SJSA1 (cell line): ENCODE measurements around the gene CELF5. TPM values are rescaled to one million over a fixed set of nuclear protein-coding genes. Genes with fewer than 3 reads are reported as not detected.
"Not testable (repeated sequence)": the region's sequence is repeated elsewhere in the genome, so short reads cannot be mapped to it uniquely, and the experiment has no call there.

Source experiments
- DNase-seq, 2 experiments: peaks; one replicate each; pipeline ENCODE4 v3.0.0-alpha.2; 2015 to 2020; ENCODE audit warnings: low spot score in 2 of 2, low read depth in 1 of 2
- H3K27ac ChIP-seq: fragments of 250-450 bp; sonication (Bioruptor Pico); 2 replicates; pipeline ENCODE4 v1.5.1; 2020; ENCODE audit warnings: mild to moderate bottlenecking, moderate library complexity
- H3K27me3 ChIP-seq: fragments of 250-450 bp; sonication (Bioruptor Pico); replicated peaks from 2 replicates; pipeline ENCODE4 v1.5.1; 2020; ENCODE audit warnings: mild to moderate bottlenecking, moderate library complexity
- H3K36me3 ChIP-seq: fragments of 250-450 bp; sonication (Bioruptor Pico); 2 replicates; pipeline ENCODE4 v1.5.1; 2020; ENCODE audit warnings: mild to moderate bottlenecking
- H3K4me1 ChIP-seq: fragments of 250-450 bp; sonication (Bioruptor Pico); replicated peaks from 2 replicates; pipeline ENCODE4 v1.6.1; 2021; ENCODE audit warnings: mild to moderate bottlenecking
- H3K4me3 ChIP-seq: fragments of 250-450 bp; sonication (Bioruptor Pico); 2 replicates; pipeline ENCODE4 v1.5.1; 2020; ENCODE audit warnings: mild to moderate bottlenecking
- H3K9me3 ChIP-seq: fragments of 250-450 bp; sonication (Bioruptor Pico); replicated peaks from 2 replicates; pipeline ENCODE4 v1.5.1; 2020; ENCODE audit warnings: mild to moderate bottlenecking
- total RNA-seq: library from RNA; depleted of rRNA; stranded (reverse); fragments of >200 nt; shearing (Covaris generic); gene quantifications from 2 replicates; pipeline ENCODE4 v1.2.3, GENCODE V29; 2014

CELF5 gene
- total RNA-seq, 1 experiment from 2014 or later, result not detected

- no peaks in the 10 kb centered on the region for H3K27me3 ChIP-seq
- no peak for DNase-seq
- peaks cover 89% of the 10 kb centered on the region for H3K36me3 ChIP-seq
- peaks cover 50% of the 10 kb centered on the region for H3K4me1 ChIP-seq
- no peak overlapping the region for H3K4me3 ChIP-seq
- H3K27ac ChIP-seq, result no peak overlapping the region
- H3K9me3 ChIP-seq, result no peaks in the 10 kb centered on the region
Observed at GRCh38 chr19:3194106-3195087, 30.1 kb upstream of the CELF5 start.

DNA sequence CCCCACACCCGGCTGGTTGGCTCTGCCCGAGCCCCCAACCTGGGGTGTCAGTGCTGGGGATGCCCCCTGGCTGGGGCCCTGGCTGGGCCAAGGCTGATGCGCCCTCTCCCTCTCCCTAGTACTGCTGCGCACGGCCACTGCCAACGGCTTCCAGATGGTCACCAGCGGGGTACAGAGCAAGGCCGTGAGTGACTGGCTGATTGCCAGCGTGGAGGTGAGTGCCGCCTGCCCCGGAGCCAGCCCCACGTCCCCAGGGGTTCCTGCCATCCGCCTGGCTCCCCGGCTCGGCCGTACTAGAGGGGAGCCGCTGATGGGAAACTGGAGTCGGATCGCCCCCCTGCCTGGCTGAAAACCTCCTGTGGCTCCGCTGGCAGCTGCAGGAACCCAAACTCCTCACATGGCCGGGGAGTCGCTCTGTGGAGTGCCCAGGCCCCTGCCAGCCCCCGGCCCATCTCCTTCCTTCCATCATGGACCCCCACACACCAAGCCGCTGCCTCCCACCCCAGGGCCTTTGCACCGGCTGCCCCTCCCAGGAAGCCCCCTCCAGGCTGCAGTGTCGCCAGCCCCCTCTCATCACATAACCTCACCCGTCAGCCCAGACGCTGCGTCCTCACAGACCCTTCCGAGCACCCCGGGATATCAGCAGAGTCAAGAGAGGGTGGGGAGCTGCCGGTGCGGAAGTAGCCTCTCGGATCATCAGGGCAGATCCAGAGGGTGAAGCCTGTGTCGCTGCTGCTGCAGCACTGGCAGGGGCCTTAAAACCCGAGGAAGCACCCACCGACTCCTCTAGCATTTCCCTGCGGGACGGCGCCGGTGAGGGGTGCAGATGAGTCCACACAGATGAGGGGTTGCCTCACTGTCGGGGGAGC lies 28.2 kb upstream of the CELF5 start:
- H3K36me3 ChIP-seq, result peaks cover 93% of the 10 kb centered on the region

DNA sequence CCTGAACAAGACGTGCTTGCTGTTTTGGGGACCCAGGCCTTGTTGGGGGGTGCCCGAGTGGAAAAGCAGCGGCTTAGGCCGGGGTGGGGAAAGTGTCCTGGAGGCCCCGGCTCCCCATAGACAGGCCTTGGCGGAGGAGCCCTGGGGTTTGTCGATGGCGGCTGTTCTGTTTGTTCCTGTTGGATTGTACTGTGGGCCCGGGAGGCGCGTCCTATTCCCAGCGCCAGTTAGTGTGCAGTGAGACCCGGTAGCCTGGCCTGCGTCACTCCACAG lies 27.6 kb upstream of the CELF5 start:
- Histone ChIP-seq H3K27me3 (no peaks in the 10 kb centered on the region), H3K36me3 (peaks cover 92% of the 10 kb centered on the region), H3K4me3 (no peak overlapping the region), H3K27ac (no peak overlapping the region), H3K4me1 (peaks cover 27% of the 10 kb centered on the region), H3K9me3 (no peaks in the 10 kb centered on the region)
- DNase-seq, result no peak

More for the DNA sequence above, 28.2 kb upstream of the CELF5 start:
- no peak overlapping the region for H3K27ac ChIP-seq
- H3K9me3 ChIP-seq, result no peaks in the 10 kb centered on the region
- no peaks in the 10 kb centered on the region for H3K27me3 ChIP-seq
- H3K4me1 ChIP-seq, result peaks cover 32% of the 10 kb centered on the region
- H3K4me3 ChIP-seq, result no peak overlapping the region
- no peak for DNase-seq

DNA sequence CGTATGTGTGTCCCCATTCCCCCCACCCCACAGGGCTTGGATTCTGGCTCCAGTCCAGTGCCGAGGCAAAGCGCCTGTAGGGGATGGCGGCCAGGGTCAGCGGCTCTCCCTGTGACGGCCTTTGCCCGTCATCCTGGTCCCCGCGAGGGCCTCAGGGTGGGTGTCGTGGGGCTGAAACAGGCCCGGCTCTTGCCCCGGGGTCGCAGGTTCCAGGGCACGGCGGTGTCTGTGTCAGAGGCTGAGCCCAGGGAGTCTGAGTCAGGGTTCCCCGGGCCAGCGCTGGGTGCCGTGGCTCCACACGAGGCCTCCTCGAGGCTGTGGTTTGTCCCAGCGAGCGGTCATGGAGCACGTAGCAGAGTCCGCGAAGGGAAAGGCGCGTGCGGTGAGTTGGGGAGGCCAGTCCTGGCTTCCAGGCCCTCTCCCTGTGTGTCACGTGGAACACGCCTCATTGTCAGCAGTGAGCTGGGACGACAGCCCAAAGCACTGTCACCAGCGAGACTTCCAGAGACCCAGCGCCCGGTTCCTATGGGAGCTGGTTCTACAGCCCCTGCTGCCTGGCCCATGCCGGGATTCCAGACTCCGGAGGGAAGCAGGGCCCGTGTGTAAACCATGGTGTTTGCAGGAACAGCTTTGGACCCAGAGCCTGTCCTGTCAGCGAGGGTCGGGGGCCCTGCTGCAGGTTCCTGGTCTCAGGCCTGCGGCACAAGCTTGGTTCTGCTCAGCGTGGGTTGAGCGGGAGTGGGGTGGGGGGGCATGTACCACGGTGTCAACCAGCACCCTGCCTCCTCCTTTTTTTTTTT lies 25.4 kb upstream of the CELF5 start:
- Histone ChIP-seq H3K27me3 (no peaks in the 10 kb centered on the region), H3K4me3 (no peak overlapping the region), H3K4me1 (peaks cover 19% of the 10 kb centered on the region), H3K9me3 (no peaks in the 10 kb centered on the region), H3K36me3 (peaks cover 94% of the 10 kb centered on the region), H3K27ac (no peak overlapping the region)
- no peak for DNase-seq

GRCh38 chr19:3201072-3201700 lies 23.3 kb upstream of the CELF5 start:
- no peak for DNase-seq
- H3K4me3 ChIP-seq, result no peak overlapping the region
- peaks cover 89% of the 10 kb centered on the region for H3K36me3 ChIP-seq
- H3K4me1 ChIP-seq, result peaks cover 16% of the 10 kb centered on the region
- H3K27me3 ChIP-seq, result no peaks in the 10 kb centered on the region
- H3K27ac ChIP-seq, result no peak overlapping the region
- no peaks in the 10 kb centered on the region for H3K9me3 ChIP-seq

DNA sequence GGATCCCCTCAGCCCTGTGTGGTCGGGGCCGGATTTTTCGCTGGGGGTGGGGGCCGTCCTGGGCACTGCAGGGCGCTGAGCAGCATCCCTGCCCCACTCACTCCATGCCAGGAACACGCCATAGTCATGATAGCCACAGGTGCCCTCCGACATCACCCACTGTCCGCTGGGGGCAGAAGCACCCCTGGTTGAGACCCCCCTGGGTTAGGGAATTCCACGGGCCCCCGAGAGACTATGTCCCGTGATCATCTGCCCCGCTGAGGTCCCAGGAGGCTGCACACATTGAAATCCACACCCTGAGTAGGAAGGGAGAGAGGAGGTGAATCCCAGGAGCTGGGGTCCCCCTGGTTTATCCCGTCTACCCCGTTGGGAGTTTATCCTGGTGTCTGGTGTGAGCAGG lies 22.6 kb upstream of the CELF5 start:
- DNase-seq, result no peak
- no peak overlapping the region for H3K27ac ChIP-seq
- no peaks in the 10 kb centered on the region for H3K27me3 ChIP-seq
- no peak overlapping the region for H3K4me3 ChIP-seq
- no peaks in the 10 kb centered on the region for H3K9me3 ChIP-seq
- H3K36me3 ChIP-seq, result peaks cover 89% of the 10 kb centered on the region
- H3K4me1 ChIP-seq, result peaks cover 9% of the 10 kb centered on the region

DNA sequence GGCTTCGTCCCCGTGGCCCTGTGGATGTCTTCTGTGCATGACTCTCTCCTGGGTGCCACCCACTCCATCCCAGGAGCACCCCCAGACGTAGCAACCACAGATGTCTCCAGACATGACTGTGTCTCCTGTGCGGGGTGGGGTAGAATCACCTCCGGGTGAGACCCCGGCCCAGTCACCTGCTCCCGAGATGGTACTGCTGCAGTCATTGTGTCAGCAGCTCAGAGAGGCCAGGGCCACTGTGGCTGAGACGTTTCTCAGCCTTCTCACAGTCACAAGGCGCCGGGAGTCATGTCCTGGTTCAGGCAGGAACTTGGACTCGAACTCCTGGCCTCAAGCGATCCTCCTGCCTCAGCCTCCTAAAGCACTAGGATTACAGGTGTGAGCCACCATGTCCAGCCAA lies 22.1 kb upstream of the CELF5 start:
- Histone ChIP-seq H3K4me3 (no peak overlapping the region), H3K36me3 (peaks cover 89% of the 10 kb centered on the region), H3K4me1 (peaks cover 5% of the 10 kb centered on the region), H3K27ac (no peak overlapping the region), H3K9me3 (no peaks in the 10 kb centered on the region), H3K27me3 (no peaks in the 10 kb centered on the region)
- no peak for DNase-seq

DNA sequence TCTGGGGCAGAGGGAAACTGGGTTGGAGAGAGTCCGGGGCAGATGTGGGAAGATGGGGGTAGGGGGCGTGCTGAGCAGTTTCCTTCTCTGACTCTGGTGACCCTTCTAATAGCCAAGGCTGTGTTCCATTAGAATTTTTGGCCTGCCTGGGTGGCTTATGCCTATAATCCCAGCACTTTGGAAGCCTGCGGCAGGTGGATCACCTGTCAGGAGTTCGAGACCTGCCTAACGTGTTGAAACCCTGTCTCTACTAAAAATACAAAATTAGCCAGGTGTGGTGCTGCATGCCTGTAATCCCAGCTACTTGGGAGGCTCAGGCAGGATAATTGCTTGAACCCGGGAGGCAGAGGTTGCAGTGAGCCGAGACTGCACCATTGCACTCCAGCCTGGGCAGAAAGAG lies 21.6 kb upstream of the CELF5 start:
- H3K4me1 ChIP-seq, H3K4me3 ChIP-seq, H3K9me3 ChIP-seq, DNase-seq, H3K27ac ChIP-seq, H3K27me3 ChIP-seq: not testable (repeated sequence)
- H3K36me3 ChIP-seq, result peaks cover 89% of the 10 kb centered on the region

DNA sequence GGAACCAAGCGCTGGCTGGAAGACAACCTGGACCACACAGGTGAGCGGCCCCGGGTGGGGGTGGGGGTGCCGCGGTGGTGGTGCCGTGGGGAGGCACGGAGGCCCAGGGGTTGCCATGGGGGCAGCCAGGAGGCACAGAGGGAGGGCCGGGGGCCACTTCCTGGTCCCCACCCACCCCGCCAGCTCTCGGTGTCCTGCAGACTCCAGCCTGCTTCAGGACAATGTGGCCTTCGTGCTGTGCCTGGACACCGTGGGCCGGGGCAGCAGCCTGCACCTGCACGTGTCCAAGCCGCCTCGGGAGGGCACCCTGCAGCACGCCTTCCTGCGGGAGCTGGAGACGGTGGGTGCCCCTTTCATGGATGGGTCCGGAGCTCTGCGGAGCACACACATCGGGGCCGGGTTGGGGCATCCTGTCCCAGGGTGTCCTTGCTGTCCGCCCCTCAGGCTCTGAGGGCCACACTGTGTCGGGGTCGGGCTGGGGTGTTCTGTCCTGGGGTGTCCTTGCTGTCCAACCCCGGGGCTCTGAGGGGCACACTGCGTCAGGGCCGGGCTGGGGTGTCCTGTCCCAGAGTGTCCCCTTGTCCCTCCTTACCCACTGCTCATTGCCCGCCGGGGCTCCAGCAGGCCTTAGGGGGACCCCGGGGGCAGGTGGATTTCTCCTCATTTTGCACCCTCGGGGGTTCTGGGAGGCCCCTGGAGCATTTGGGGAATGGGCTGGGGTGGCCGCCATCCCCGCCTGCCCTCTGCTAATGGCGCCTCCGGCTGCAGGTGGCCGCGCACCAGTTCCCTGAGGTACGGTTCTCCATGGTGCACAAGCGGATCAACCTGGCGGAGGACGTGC lies 20.4 kb upstream of the CELF5 start:
- Histone ChIP-seq H3K27ac (no peak overlapping the region), H3K9me3 (no peaks in the 10 kb centered on the region), H3K4me3 (no peak overlapping the region), H3K27me3 (no peaks in the 10 kb centered on the region), H3K4me1 (no peaks in the 10 kb centered on the region), H3K36me3 (peaks cover 89% of the 10 kb centered on the region)
- DNase-seq, result no peak

DNA sequence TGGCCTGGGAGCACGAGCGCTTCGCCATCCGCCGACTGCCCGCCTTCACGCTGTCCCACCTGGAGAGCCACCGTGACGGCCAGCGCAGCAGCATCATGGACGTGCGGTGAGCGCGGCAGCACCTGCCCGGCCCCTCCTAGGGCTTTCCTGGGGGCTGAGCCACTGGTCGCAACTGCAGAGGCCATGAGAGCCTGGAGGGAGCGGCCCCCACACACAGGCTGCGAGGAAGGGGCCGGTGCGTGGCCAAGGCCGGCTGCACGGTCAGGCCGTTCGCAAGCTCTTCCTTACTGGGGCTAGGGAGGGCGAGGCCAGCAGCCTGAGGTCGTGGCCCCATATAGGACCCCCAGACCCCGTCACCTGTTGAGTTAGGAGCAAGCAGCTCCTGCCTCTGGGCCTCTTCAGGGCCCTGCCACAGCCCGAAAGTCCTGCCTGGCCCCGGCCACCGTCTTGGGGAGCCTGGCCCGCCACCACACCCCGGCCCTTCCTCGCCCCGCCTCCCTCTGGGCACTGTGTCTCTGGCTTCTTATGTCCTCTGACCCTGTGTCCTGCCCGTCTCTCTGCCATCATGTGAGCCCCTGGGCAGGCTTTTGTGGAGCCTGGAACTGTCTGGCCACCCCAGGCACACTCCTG lies 19.7 kb upstream of the CELF5 start:
- H3K27ac ChIP-seq, result no peak overlapping the region
- peaks cover 90% of the 10 kb centered on the region for H3K36me3 ChIP-seq
- no peak for DNase-seq
- H3K27me3 ChIP-seq, result no peaks in the 10 kb centered on the region
- no peaks in the 10 kb centered on the region for H3K9me3 ChIP-seq
- H3K4me3 ChIP-seq, result no peak overlapping the region
- H3K4me1 ChIP-seq, result no peaks in the 10 kb centered on the region

DNA sequence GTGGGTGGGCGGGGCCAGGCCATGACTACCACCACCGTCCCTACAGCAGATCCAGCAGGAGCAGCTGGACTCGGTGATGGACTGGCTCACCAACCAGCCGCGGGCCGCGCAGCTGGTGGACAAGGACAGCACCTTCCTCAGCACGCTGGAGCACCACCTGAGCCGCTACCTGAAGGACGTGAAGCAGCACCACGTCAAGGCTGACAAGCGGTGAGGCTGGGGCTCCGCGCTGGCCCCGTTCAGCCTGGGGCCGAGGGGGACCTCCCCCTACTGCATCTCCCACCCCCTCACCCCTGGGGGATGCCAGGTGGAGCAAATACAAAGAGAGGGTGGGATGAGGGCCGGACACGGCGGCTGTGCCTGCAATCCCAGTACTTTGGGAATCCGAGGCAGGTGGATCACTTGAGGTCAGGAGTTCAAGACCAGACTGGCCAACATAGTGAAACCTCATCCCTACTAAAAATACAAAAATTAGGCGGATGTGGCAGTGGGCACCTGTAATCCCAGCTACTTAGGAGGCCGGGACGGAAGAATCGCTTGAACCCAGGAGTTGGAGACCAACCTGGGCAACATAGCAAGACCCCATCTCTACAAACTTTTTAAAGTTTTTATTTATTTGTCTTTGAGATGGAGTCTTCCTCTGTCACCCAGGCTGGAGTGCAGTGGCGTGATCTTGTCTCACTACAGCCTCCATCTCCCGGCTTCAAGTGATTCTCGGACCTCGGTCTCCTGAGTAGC lies 18.1 kb upstream of the CELF5 start:
- Histone ChIP-seq H3K4me1 (no peaks in the 10 kb centered on the region), H3K27me3 (no peaks in the 10 kb centered on the region), H3K27ac (no peak overlapping the region), H3K36me3 (peaks cover 79% of the 10 kb centered on the region), H3K4me3 (no peak overlapping the region), H3K9me3 (no peaks in the 10 kb centered on the region)
- DNase-seq, result no peak
